GM12878 (cell line): ENCODE data around the gene TMEM79. TPM values are rescaled to one million over a fixed set of nuclear protein-coding genes. Genes with fewer than 3 reads are reported as not detected.

Source experiments
- ATAC-seq: fragments of 200-7000 bp; cut with Tn5 transposase; 3 replicates; pipeline ENCODE4 v1.9.1; 2020; ENCODE audit warnings: mild to moderate bottlenecking, moderate library complexity
- BruUV-seq: library from RNA; stranded (reverse); fragments of 400-500 nt; replicated peaks from 2 replicates; lab custom pipeline; 2021; lab: Mats Ljungman, UMichigan
- CTCF ChIA-PET: fragments of 300-600 bp; sonication (Branson Sonifier 250); formaldehyde crosslinking; extraction: SDS; loops from one replicate; lab custom pipeline; 2021; ENCODE audit warnings: inconsistent platforms; lab: Yijun Ruan, JAX
- POLR2A ChIA-PET: fragments of 350-600 bp; formaldehyde crosslinking; extraction: SDS; loops from one replicate; lab custom pipeline; 2021; ENCODE audit warnings: inconsistent platforms; lab: Charles Lee
- RAD21 ChIA-PET: fragments of 300-600 bp; sonication (Branson Sonifier 250); formaldehyde crosslinking; loops from one replicate; lab custom pipeline; 2023; ENCODE audit warnings: antibody characterized with exemption; ENCODE audit not compliant: unreplicated experiment; lab: Charles Lee
- SMC1A ChIA-PET: fragments of 300-600 bp; sonication (Branson Sonifier 250); formaldehyde crosslinking; loops from one replicate; lab custom pipeline; 2023; ENCODE audit not compliant: unreplicated experiment, uncharacterized antibody; lab: Charles Lee
- DNase-seq: peaks from one replicate; pipeline ENCODE4 v3.0.0-alpha.2; 2011; ENCODE audit warnings: low read depth, low spot score
- FAIRE-seq: peaks from 3 replicates; lab custom pipeline; 2011; peaks lifted over from hg19 to GRCh38; lab: Jason Lieb, UNC
- H2AFZ ChIP-seq: 2 replicates; pipeline ENCODE4 v1.6.0; 2011; ENCODE audit warnings: low read depth, low read length, control low read depth; ENCODE audit not compliant: control insufficient read depth
- H3K27ac ChIP-seq: 2 replicates; pipeline ENCODE4 v1.5.1; 2011; ENCODE audit warnings: control low read depth; ENCODE audit not compliant: control insufficient read depth, insufficient read depth
- H3K27me3 ChIP-seq, 2 experiments: replicated peaks in 1 of 2; 2 replicates each; pipeline versions ENCODE4 v1.6.0 to v1.6.1; 2011; ENCODE audit warnings: low read length in 1 of 2; ENCODE audit not compliant: control insufficient read depth in 2 of 2, insufficient read depth in 2 of 2
- H3K36me3 ChIP-seq, 2 experiments: 2 replicates each; pipeline ENCODE4 v1.5.1; 2011; ENCODE audit warnings: low read length in 1 of 2; ENCODE audit not compliant: control insufficient read depth in 2 of 2, insufficient read depth in 2 of 2
- H3K4me1 ChIP-seq: 2 replicates; pipeline ENCODE4 v1.6.1; 2011; ENCODE audit warnings: mild to moderate bottlenecking, low read length, moderate library complexity, mixed read lengths; ENCODE audit not compliant: control insufficient read depth, insufficient read depth
- H3K4me2 ChIP-seq: 2 replicates; pipeline ENCODE4 v1.6.0; 2011; ENCODE audit warnings: control low read depth; ENCODE audit not compliant: control insufficient read depth, insufficient read depth
- H3K4me3 ChIP-seq: fragments of 200-600 bp; sonication (generic); 2 replicates; pipeline ENCODE4 v1.5.1; 2016
- H3K79me2 ChIP-seq: 2 replicates; pipeline ENCODE4 v1.6.0; 2011; ENCODE audit warnings: low read length; ENCODE audit not compliant: control insufficient read depth, insufficient read depth
- H3K9ac ChIP-seq: 2 replicates; pipeline ENCODE4 v1.8.0; 2011; ENCODE audit warnings: low read length, control low read depth, mixed read lengths; ENCODE audit not compliant: control insufficient read depth, insufficient read depth
- H3K9me3 ChIP-seq: replicated peaks from 3 replicates; pipeline ENCODE4 v1.5.1; 2011; ENCODE audit warnings: mild to moderate bottlenecking, low read length; ENCODE audit not compliant: control insufficient read depth, insufficient read depth
- H4K20me1 ChIP-seq: 2 replicates; pipeline ENCODE4 v1.6.0; 2011; ENCODE audit not compliant: control insufficient read depth, insufficient read depth
- FOS ChIP-seq: IDR thresholded peaks from 3 replicates; pipeline ENCODE4 v1.6.1; 2011; ENCODE audit warnings: borderline replicate concordance; ENCODE audit not compliant: insufficient read length; ENCODE audit errors: extremely low read depth
- HDAC6 ChIP-seq: fragments of 200-600 bp; sonication (generic); IDR thresholded peaks from one replicate; pipeline ENCODE4 v1.8.0; 2017; ENCODE audit warnings: antibody characterized with exemption; ENCODE audit not compliant: unreplicated experiment
- IKZF2 ChIP-seq, 2 experiments: fragments of 450-650 bp; IDR thresholded peaks; 2 replicates each; pipeline ENCODE4 v1.6.1; 2017; ENCODE audit warnings: mild to moderate bottlenecking in 2 of 2, moderate library complexity in 2 of 2
- RAD51 ChIP-seq: fragments of 450-650 bp; IDR thresholded peaks from 2 replicates; pipeline ENCODE4 v1.6.1; 2016; ENCODE audit warnings: moderate library complexity, mild to moderate bottlenecking, inconsistent platforms
- RB1 ChIP-seq: fragments of 450-650 bp; formaldehyde crosslinking; IDR thresholded peaks from 2 replicates; pipeline ENCODE4 v1.6.1; 2017; ENCODE audit warnings: mild to moderate bottlenecking, borderline replicate concordance
- SIX5 ChIP-seq: IDR thresholded peaks from 2 replicates; pipeline ENCODE4 v1.6.1; 2011; ENCODE audit warnings: mild to moderate bottlenecking, low read depth, low read length, moderate library complexity; ENCODE audit not compliant: severe bottlenecking
- TCF12 ChIP-seq: IDR thresholded peaks from 2 replicates; pipeline ENCODE4 v1.6.1; 2011; ENCODE audit warnings: low read depth, mild to moderate bottlenecking, low read length
- TCF7 ChIP-seq: IDR thresholded peaks from 2 replicates; pipeline ENCODE4 v1.6.1; 2014; ENCODE audit warnings: antibody characterized with exemption, borderline replicate concordance
- YBX1 ChIP-seq: fragments of 450-650 bp; IDR thresholded peaks from 2 replicates; pipeline ENCODE4 v1.6.1; 2016; ENCODE audit warnings: antibody characterized with exemption
- ZBTB11 ChIP-seq: fragments of 450-650 bp; formaldehyde crosslinking; IDR thresholded peaks from 2 replicates; pipeline ENCODE4 v1.5.0; 2022; ENCODE audit warnings: mild to moderate bottlenecking, missing genetic modification characterization
- ZNF384 ChIP-seq: IDR thresholded peaks from 2 replicates; pipeline ENCODE4 v1.6.1; 2012; ENCODE audit warnings: low read depth, mild to moderate bottlenecking, low read length, improper control_type of control experiment, borderline replicate concordance
- WGBS: methylation state at CpG from one replicate; pipeline ENCODE4 v1.1.6; 2016; ENCODE audit warnings: low lambda C conversion rate; ENCODE audit not compliant: insufficient replicate concordance, insufficient coverage; ENCODE audit errors: missing lambda C conversion rate; 5-methylcytosine and 5-hydroxymethylcytosine counted together
- in situ Hi-C: fragments of 300-500 bp; cut with MboI; formaldehyde crosslinking; loops from 9 replicates; pipeline ENCODE4 v1.14.3; 2018; ENCODE audit warnings: mixed read lengths
- intact Hi-C: fragments of 100-400 bp; cut with micrococcal nuclease; formaldehyde crosslinking; loops from one replicate; pipeline ENCODE4 v1.14.2; 2022; ENCODE audit not compliant: unreplicated experiment
- polyA plus RNA-seq, 11 experiments: library from polyadenylated mRNA; depleted of rRNA in 4 of 11; unstranded in 6 of 11; stranded (reverse) in 5 of 11; fragments of >200 nt; fragmentation: Nextera tagmentation in 4 of 11; fragmentation: Illumina TruSeq in 1 of 11; extraction: Ambion mirVana in 4 of 11; extraction: Trizol in 1 of 11; gene quantifications; 1 replicate in 1 of 11; 2 replicates in 10 of 11; pipeline versions ENCODE4 v1.2.1 to v1.2.3, GENCODE V29; 2011 to 2016; ENCODE audit warnings: inconsistent platforms in 2 of 11, missing spikeins in 2 of 11, low read depth in 1 of 11
- total RNA-seq, 4 experiments: library from RNA; depleted of rRNA in 3 of 4; stranded (reverse); fragments of >200 nt in 3 of 4; fragmentation: Illumina TruSeq in 1 of 4; extraction: Trizol in 1 of 4; gene quantifications; 2 replicates each; pipeline versions ENCODE4 v1.2.1 to v1.2.3, GENCODE V29; 2013 to 2021
- TF ChIP-seq, protein P1 (sequence below): IDR thresholded peaks from 2 replicates; pipeline ENCODE4 v1.6.1; 2011; ENCODE audit warnings: borderline replicate concordance, low read depth, mild to moderate bottlenecking, moderate library complexity, mixed read lengths, low read length; ENCODE audit not compliant: insufficient read depth; ENCODE audit errors: extremely low read length
- TF ChIP-seq, protein P2 (sequence below): fragments of 450-650 bp; conservative IDR thresholded peaks from 2 replicates; pipeline ENCODE4 v1.6.1; 2017; ENCODE audit warnings: mild to moderate bottlenecking, moderate library complexity

Gene TMEM79
- total and polyA plus RNA-seq, 10 of the 15 experiments (the other 5 are each of a cell fraction or from before 2014, with no cell fraction given) = 0.47 to 5.2 (median 3.8) TPM

GRCh38 chr1:156337052-156337887 lies 53.1 kb downstream of the TMEM79 start (continued):
- no peak for TF ChIP-seq ZBTB11 (CRISPR knock-in tag)
- TF ChIP-seq IKZF2 (IDR thresholded peaks at IDR 0.05) = peak in 1 of 2 experiments; percentile 16; a peak in 1 of 4 replicates
- no peak for TF ChIP-seq HDAC6
- TF ChIP-seq, all 136 proteins: peak for 3

DNA sequence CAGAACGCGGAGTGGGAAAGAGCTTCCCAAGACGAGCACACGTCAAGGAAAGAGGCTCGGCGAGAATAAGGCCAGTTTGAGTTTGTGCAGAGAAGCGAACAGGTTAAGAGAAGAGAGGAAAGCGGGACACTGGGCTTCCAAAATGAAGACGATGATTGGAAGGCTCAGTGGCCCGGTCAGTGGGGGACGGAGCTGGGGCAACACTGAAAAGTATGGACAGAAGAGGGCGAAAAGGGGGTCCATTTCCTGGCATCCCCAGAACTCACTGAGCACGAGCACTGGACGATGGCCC lies 53.7 kb downstream of the TMEM79 start:
- 2% methylated on average over 14 of the region's 14 CpGs for WGBS
- Histone ChIP-seq H3K79me2 (peaks cover 38% of the 10 kb centered on the region), H3K9ac (peak overlapping the region; percentile 81), H3K4me1 (no peaks in the 10 kb centered on the region), H3K36me3 (peaks cover 0 to 21% of the 10 kb centered on the region in 2 experiments; a peak in 3 of 4 replicates), H2AFZ (peak overlapping the region; percentile 93), H3K27ac (peak overlapping the region; percentile 76), H3K4me2 (peak overlapping the region; percentile 94), H3K4me3 (peak overlapping the region; percentile 96), H3K27me3 (no peaks in the 10 kb centered on the region), H4K20me1 (no peaks in the 10 kb centered on the region), H3K9me3 (no peaks in the 10 kb centered on the region)
- TF ChIP-seq, protein P1, sequence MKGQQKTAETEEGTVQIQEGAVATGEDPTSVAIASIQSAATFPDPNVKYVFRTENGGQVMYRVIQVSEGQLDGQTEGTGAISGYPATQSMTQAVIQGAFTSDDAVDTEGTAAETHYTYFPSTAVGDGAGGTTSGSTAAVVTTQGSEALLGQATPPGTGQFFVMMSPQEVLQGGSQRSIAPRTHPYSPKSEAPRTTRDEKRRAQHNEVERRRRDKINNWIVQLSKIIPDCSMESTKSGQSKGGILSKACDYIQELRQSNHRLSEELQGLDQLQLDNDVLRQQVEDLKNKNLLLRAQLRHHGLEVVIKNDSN = no peak
- TF ChIP-seq YBX1 (no peak), TCF12 (no peak), TCF7 (no peak), FOS (no peak), RAD51 (no peak), ZNF384 (no peak), SIX5 (no peak), RB1 (peak; percentile 46; the same call in 1 of the 2 replicates), IKZF2 (IDR thresholded peaks at IDR 0.05) (0 out of 4 replicates have a peak, but pooled peaks of 1 of the 2 experiments have one; percentile 1)
- TF ChIP-seq, protein P2, sequence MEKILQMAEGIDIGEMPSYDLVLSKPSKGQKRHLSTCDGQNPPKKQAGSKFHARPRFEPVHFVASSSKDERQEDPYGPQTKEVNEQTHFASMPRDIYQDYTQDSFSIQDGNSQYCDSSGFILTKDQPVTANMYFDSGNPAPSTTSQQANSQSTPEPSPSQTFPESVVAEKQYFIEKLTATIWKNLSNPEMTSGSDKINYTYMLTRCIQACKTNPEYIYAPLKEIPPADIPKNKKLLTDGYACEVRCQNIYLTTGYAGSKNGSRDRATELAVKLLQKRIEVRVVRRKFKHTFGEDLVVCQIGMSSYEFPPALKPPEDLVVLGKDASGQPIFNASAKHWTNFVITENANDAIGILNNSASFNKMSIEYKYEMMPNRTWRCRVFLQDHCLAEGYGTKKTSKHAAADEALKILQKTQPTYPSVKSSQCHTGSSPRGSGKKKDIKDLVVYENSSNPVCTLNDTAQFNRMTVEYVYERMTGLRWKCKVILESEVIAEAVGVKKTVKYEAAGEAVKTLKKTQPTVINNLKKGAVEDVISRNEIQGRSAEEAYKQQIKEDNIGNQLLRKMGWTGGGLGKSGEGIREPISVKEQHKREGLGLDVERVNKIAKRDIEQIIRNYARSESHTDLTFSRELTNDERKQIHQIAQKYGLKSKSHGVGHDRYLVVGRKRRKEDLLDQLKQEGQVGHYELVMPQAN = peak; percentile 71
- intact Hi-C loops (no loop called here), in situ Hi-C loops (no loop called here)
- FAIRE-seq = no peak
- ChIA-PET POLR2A (interaction anchor here (0.6 to 1.1 kb wide), 6 partner anchors 13 to 403 kb away, joined by 3 to 6 read pairs (median 3); partner anchors contain the start of genes MRPL24, PMF1 and SMG5), RAD21 (interaction anchor here (0.5 to 1.0 kb wide), 3 partner anchors 55 to 719 kb away, joined by 3 to 5 read pairs (median 3); partner anchors contain the start of gene SMG5), CTCF (interaction anchor here (0.6 to 2.2 kb wide), 9 partner anchors 19 to 322 kb away, joined by 3 to 10 read pairs (median 4); partner anchors contain the start of gene SMG5), SMC1A (interaction anchor here (0.6 to 1.0 kb wide), 3 partner anchors 12 to 291 kb away, joined by 3 to 4 read pairs (median 4); no protein-coding TSS in a partner anchor)
- ATAC-seq = no peak
- no peak for DNase-seq
- BruUV-seq = no TSS peak
